ENCODE results near the gene ATP1A2. TPM values are rescaled to one million over a fixed set of nuclear protein-coding genes. Genes with fewer than 3 reads are reported as not detected.

The ATP1A2 gene
- total and polyA plus RNA-seq, 8 donors = 0.31 to 104 (median 10.9) TPM

DNA sequence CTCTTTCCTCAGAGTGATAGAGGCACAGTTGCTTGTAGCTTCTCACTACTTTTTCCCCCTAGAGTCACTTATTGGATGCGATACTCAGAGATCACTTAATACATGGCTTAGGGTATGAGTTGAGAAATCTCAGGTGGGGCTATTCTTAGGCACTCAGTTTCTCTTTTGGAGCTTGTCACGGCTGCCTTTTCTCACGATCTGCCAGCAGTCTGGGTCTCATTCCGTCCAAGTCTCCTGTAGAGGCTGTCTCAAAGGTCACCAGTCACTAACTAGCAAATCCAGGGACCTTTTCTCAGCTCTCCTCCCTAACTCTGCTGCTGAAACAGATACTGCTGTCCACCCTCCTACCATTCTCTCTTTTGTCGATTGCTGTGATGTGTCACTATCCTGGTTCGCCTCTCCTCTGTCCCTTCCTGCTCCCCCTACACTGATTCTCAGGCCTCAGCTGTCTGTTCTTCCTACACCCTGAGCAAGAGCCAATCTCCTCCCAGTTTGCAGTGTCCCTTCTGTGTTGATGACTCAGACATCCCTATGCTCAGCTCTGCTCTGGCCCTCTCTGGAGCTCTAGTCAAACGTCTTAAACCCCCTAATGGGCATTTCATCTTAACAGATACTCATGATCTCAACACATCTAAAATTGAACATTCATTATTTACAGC lies 12.4 kb downstream of the ATP1A2 start:
- Histone ChIP-seq H3K27ac (peak overlapping the region in 2 of 5 donors; percentile 32 to 44), H3K36me3 (peaks cover 0 to 32% (median 11%) of the 10 kb centered on the region in 4 donors), H3K9me3 (no peaks in the 10 kb centered on the region), H3K27me3 (no peaks in the 10 kb centered on the region), H3K4me1 (peaks cover 0 to 41% (median 15%) of the 10 kb centered on the region in 4 donors), H3K4me3 (no peak overlapping the region)
- TF ChIP-seq POLR2A (IDR thresholded peaks at IDR 0.05) = no peak
- no peak for TF ChIP-seq EP300 (IDR thresholded peaks at IDR 0.05)
- TF ChIP-seq POLR2AphosphoS5 (IDR thresholded peaks at IDR 0.05) = no peak
- TF ChIP-seq, protein P1, sequence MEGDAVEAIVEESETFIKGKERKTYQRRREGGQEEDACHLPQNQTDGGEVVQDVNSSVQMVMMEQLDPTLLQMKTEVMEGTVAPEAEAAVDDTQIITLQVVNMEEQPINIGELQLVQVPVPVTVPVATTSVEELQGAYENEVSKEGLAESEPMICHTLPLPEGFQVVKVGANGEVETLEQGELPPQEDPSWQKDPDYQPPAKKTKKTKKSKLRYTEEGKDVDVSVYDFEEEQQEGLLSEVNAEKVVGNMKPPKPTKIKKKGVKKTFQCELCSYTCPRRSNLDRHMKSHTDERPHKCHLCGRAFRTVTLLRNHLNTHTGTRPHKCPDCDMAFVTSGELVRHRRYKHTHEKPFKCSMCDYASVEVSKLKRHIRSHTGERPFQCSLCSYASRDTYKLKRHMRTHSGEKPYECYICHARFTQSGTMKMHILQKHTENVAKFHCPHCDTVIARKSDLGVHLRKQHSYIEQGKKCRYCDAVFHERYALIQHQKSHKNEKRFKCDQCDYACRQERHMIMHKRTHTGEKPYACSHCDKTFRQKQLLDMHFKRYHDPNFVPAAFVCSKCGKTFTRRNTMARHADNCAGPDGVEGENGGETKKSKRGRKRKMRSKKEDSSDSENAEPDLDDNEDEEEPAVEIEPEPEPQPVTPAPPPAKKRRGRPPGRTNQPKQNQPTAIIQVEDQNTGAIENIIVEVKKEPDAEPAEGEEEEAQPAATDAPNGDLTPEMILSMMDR (IDR thresholded peaks at IDR 0.05) = no peak
- WGBS, 5 donors = 53 to 71% (median 69%) methylated on average over 7 of the region's 7 CpGs
- intact Hi-C loops (cut with DNase I; ENCODE audit: low total_unique reads) = no loop called here
- DNase-seq = no peak

DNA sequence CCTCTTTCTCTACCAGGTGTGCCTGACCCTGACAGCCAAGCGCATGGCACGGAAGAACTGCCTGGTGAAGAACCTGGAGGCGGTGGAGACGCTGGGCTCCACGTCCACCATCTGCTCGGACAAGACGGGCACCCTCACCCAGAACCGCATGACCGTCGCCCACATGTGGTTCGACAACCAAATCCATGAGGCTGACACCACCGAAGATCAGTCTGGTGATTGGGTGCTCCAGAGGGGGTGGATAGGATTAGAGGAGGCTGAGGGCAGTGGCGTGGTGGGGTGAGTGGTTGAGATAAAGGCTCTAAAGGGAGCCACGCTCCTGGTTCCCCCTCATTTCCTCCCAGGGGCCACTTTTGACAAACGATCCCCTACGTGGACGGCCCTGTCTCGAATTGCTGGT lies 13.1 kb downstream of the ATP1A2 start:
- Histone ChIP-seq H3K36me3 (peaks cover 0 to 31% (median 11%) of the 10 kb centered on the region in 4 donors), H3K9me3 (no peaks in the 10 kb centered on the region), H3K4me3 (no peak overlapping the region), H3K27me3 (no peaks in the 10 kb centered on the region), H3K27ac (peak overlapping the region in 2 of 5 donors; percentile 13 to 14), H3K4me1 (peaks cover 0 to 41% (median 15%) of the 10 kb centered on the region in 4 donors)
- no peak for DNase-seq
- intact Hi-C loops (cut with DNase I; ENCODE audit: low total_unique reads) = no loop called here
- 87 to 93% (median 92%) methylated on average over 18 of the region's 18 CpGs for WGBS, 5 donors
- TF ChIP-seq, protein P1 (IDR thresholded peaks at IDR 0.05) = no peak
- TF ChIP-seq EP300 (IDR thresholded peaks at IDR 0.05) (no peak), POLR2A (IDR thresholded peaks at IDR 0.05) (no peak), POLR2AphosphoS5 (IDR thresholded peaks at IDR 0.05) (no peak)

DNA sequence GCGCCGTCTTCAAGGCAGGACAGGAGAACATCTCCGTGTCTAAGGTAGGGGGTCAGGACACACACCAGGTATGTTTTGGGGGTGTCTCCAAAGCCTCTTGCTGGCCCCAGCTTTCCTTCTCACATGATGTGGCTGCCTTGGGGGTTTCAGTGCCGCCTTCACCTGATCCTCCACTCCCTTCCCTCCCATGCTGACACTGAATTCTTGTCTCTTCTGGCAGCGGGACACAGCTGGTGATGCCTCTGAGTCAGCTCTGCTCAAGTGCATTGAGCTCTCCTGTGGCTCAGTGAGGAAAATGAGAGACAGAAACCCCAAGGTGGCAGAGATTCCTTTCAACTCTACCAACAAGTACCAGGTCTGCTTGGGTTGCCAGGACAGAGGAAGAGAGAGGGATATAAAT lies 13.5 kb downstream of the ATP1A2 start:
- intact Hi-C loops (cut with DNase I; ENCODE audit: low total_unique reads) = no loop called here
- no peak for TF ChIP-seq POLR2A (IDR thresholded peaks at IDR 0.05)
- TF ChIP-seq, protein P1 (IDR thresholded peaks at IDR 0.05) = no peak
- no peak for TF ChIP-seq POLR2AphosphoS5 (IDR thresholded peaks at IDR 0.05)
- TF ChIP-seq EP300 (IDR thresholded peaks at IDR 0.05) = no peak
- no peaks in the 10 kb centered on the region for H3K27me3 ChIP-seq
- H3K9me3 ChIP-seq = no peaks in the 10 kb centered on the region
- DNase-seq = no peak
- H3K36me3 ChIP-seq = peaks cover 0 to 27% (median 11%) of the 10 kb centered on the region in 4 donors
- 88 to 96% (median 92%) methylated on average over 5 of the region's 5 CpGs for WGBS, 5 donors
- H3K4me3 ChIP-seq = no peak overlapping the region
- peaks cover 0 to 41% (median 15%) of the 10 kb centered on the region in 4 donors for H3K4me1 ChIP-seq
- peak overlapping the region in 1 of 5 donors; percentile 13 for H3K27ac ChIP-seq

DNA sequence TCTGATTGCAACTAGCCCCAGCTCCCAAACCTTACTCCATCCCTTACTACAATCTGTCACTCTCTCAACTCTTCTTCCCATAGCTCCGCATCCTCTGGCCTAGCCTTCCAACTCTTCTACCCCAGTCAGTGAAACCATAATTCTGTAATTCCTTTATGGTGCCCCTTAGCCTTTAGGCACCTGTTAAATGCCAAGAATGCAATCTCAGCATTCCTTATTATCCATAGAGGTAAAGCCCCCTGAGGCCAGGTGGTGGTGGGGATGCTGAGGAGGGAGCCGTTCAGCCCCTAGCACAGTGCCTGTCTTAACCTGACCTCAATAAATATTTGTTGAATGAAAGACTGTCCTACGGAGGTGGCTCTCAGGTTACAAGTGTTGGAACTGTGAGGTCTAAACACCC lies 14.0 kb downstream of the ATP1A2 start:
- no peak overlapping the region for H3K4me3 ChIP-seq
- no peaks in the 10 kb centered on the region for H3K9me3 ChIP-seq
- H3K27ac ChIP-seq = no peak overlapping the region
- peaks cover 0 to 38% (median 13%) of the 10 kb centered on the region in 4 donors for H3K4me1 ChIP-seq
- H3K36me3 ChIP-seq = peaks cover 0 to 30% (median 11%) of the 10 kb centered on the region in 4 donors
- no peak for TF ChIP-seq POLR2A (IDR thresholded peaks at IDR 0.05)
- no peak for TF ChIP-seq POLR2AphosphoS5 (IDR thresholded peaks at IDR 0.05)
- TF ChIP-seq, protein P1 (IDR thresholded peaks at IDR 0.05) = no peak
- TF ChIP-seq EP300 (IDR thresholded peaks at IDR 0.05) = no peak
- intact Hi-C loops (cut with DNase I; ENCODE audit: low total_unique reads) = no loop called here
- no peaks in the 10 kb centered on the region for H3K27me3 ChIP-seq
- DNase-seq = no peak
- WGBS, 5 donors = 62 to 86% (median 68%) methylated on average over 2 to 3 of the region's 3 CpGs
